MCF 10A (cell line): ENCODE results near the gene FOXP4. TPM values are rescaled to one million over a fixed set of nuclear protein-coding genes. Genes with fewer than 3 reads are reported as not detected.

Source experiments
- BruUV-seq: library from RNA; stranded (reverse); fragments of 400-500 nt; replicated peaks from 2 replicates; lab custom pipeline; 2021; lab: Mats Ljungman, UMichigan
- CTCF ChIA-PET: fragments of 300-600 bp; sonication (Branson Sonifier 250); formaldehyde crosslinking; extraction: SDS; loops from one replicate; lab custom pipeline; 2021; ENCODE audit warnings: antibody characterized with exemption, inconsistent platforms; lab: Yijun Ruan, JAX
- POLR2A ChIA-PET: fragments of 300-600, 350-650 bp; sonication (Branson Sonifier 250); formaldehyde crosslinking; extraction: SDS; loops from one replicate; lab custom pipeline; 2020; ENCODE audit warnings: antibody characterized with exemption, inconsistent platforms; lab: Yijun Ruan, JAX
- DNase-seq: peaks from one replicate; pipeline ENCODE4 v3.0.0-alpha.2; 2018; ENCODE audit not compliant: unreplicated experiment
- H3K27ac Mint-ChIP-seq: one replicate; pipeline ENCODE4 v1.8.0; 2022; ENCODE audit warnings: mild to moderate bottlenecking, low read depth, mixed read lengths; ENCODE audit not compliant: unreplicated experiment
- H3K27me3 Mint-ChIP-seq: one replicate; pipeline ENCODE4 v1.8.0; 2022; ENCODE audit warnings: mixed read lengths; ENCODE audit not compliant: insufficient read depth, unreplicated experiment
- H3K36me3 Mint-ChIP-seq: one replicate; pipeline ENCODE4 v1.8.0; 2022; ENCODE audit warnings: mild to moderate bottlenecking, moderate library complexity, mixed read lengths; ENCODE audit not compliant: insufficient read depth, unreplicated experiment
- H3K4me1 Mint-ChIP-seq: one replicate; pipeline ENCODE4 v1.8.0; 2022; ENCODE audit warnings: mixed read lengths; ENCODE audit not compliant: insufficient read depth, unreplicated experiment
- H3K4me3 Mint-ChIP-seq: one replicate; pipeline ENCODE4 v1.8.0; 2022; ENCODE audit warnings: mild to moderate bottlenecking, moderate library complexity, mixed read lengths; ENCODE audit not compliant: unreplicated experiment
- H3K9me3 Mint-ChIP-seq: one replicate; pipeline ENCODE4 v1.8.0; 2022; ENCODE audit warnings: mixed read lengths; ENCODE audit not compliant: unreplicated experiment
- intact Hi-C: fragments of 100-400 bp; cut with micrococcal nuclease; formaldehyde crosslinking; loops from 2 replicates; pipeline ENCODE4 v1.14.1; 2022
- total RNA-seq: library from RNA; stranded (reverse); gene quantifications from 2 replicates; pipeline ENCODE4 v1.2.3, GENCODE V29; 2022
- TF ChIP-seq, protein P1 (sequence below): fragments of 200-600 bp; IDR thresholded peaks from one replicate; pipeline ENCODE4 v1.8.0; 2022; ENCODE audit warnings: antibody characterized with exemption, mild to moderate bottlenecking; ENCODE audit not compliant: unreplicated experiment

The FOXP4 gene
- total RNA-seq, 1 experiment from 2014 or later, result 16.5 TPM

DNA sequence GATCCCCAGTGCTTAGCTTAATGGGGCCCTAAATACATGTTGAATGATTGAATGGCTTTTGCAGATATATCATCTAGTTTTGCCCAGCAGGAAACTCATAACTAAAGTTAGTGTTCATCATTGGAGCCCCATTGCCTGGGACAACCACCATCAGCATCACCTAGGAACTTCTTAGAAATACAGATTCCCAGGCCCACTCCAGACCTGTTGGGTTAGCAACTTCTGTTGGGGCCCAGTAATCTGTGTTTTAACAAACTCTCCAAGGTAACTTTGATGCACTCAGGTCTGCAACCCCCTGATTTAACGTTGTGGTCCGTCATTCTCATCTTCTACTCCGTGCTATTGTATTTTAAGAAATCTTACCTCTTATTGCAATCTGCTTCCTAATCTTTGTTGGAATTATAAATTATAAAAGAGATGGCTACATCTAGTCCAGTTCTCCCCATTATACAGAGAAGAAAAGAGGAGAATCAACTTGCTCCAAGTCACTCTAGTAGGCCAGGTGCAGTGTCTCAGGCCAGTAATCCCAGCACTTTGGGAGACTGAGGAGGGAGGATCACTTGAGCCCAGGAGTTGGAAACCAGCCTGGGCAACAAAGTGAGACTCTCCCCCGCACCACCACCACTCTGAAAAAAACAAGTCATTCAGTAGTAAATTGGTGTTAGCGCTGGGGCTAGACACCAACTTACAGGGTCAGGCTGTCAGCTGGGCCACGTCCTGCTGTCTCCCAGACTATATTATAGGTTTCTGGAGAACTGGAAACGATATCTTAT, 13.7 kb downstream of the FOXP4 start:
- no peak for DNase-seq
- BruUV-seq, result no TSS peak
- H3K4me1 Mint-ChIP-seq, result no peaks in the 10 kb centered on the region
- H3K36me3 Mint-ChIP-seq, result peaks cover 3% of the 10 kb centered on the region
- CTCF ChIA-PET, result no interaction called here
- H3K27ac Mint-ChIP-seq, result no peak overlapping the region
- H3K9me3 Mint-ChIP-seq, result no peaks in the 10 kb centered on the region
- H3K27me3 Mint-ChIP-seq, result no peaks in the 10 kb centered on the region
- intact Hi-C loops, result no loop called here
- POLR2A ChIA-PET, result no interaction called here
- TF ChIP-seq, protein P1, sequence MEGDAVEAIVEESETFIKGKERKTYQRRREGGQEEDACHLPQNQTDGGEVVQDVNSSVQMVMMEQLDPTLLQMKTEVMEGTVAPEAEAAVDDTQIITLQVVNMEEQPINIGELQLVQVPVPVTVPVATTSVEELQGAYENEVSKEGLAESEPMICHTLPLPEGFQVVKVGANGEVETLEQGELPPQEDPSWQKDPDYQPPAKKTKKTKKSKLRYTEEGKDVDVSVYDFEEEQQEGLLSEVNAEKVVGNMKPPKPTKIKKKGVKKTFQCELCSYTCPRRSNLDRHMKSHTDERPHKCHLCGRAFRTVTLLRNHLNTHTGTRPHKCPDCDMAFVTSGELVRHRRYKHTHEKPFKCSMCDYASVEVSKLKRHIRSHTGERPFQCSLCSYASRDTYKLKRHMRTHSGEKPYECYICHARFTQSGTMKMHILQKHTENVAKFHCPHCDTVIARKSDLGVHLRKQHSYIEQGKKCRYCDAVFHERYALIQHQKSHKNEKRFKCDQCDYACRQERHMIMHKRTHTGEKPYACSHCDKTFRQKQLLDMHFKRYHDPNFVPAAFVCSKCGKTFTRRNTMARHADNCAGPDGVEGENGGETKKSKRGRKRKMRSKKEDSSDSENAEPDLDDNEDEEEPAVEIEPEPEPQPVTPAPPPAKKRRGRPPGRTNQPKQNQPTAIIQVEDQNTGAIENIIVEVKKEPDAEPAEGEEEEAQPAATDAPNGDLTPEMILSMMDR, result no peak
- no peak overlapping the region for H3K4me3 Mint-ChIP-seq

DNA sequence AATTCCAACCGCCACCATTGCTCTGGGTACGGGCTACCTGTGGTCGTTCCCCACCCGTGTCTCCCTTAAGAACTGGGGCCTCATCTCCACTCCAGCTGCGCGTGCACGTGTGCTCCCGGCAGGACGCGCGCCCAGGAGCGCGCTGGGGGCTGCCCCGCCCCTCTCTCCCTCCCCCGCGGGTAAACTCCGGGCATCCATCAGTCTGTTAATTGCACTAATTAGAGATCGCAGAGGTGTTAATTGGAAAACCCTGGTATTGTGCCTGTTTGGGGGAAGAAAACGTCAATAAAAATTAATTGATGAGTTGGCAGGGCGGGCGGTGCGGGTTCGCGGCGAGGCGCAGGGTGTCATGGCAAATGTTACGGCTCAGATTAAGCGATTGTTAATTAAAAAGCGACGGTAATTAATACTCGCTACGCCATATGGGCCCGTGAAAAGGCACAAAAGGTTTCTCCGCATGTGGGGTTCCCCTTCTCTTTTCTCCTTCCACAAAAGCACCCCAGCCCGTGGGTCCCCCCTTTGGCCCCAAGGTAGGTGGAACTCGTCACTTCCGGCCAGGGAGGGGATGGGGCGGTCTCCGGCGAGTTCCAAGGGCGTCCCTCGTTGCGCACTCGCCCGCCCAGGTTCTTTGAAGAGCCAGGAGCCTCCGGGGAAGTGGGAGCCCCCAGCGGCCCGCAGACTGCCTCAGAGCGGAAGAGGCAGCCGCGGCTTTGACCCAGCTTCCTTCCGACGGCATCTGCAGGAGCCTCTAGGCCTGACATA, 14.4 kb downstream of the FOXP4 start:
- no peaks in the 10 kb centered on the region for H3K9me3 Mint-ChIP-seq
- H3K4me3 Mint-ChIP-seq, result no peak overlapping the region
- CTCF ChIA-PET, result no interaction called here
- BruUV-seq, result no TSS peak
- intact Hi-C loops, result no loop called here
- TF ChIP-seq, protein P1, result no peak
- no peaks in the 10 kb centered on the region for H3K36me3 Mint-ChIP-seq
- no peak for DNase-seq
- H3K27ac Mint-ChIP-seq, result no peak overlapping the region
- POLR2A ChIA-PET, result no interaction called here
- no peaks in the 10 kb centered on the region for H3K27me3 Mint-ChIP-seq
- H3K4me1 Mint-ChIP-seq, result no peaks in the 10 kb centered on the region

DNA sequence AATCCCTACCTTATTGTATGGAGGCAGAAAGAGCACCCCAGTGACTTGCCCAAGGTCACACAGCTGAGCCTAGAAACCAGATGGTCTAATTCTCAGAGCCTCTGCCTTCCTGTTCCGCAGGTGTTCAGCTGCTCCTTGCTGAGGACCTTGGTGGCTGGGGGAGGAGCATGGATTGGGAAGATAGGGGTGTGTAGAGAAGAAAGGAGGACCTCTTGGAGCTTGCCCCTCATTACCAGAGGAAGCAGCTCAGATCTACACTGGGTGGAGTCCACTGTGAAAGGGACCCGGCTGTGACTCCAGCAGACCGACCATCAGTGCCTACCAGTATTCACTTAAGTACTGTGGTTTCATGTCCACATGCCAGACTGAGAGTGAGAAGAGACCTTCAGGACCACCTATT, 15.2 kb downstream of the FOXP4 start:
- no peaks in the 10 kb centered on the region for H3K27me3 Mint-ChIP-seq
- BruUV-seq, result no TSS peak
- intact Hi-C loops, result no loop called here
- POLR2A ChIA-PET, result no interaction called here
- DNase-seq, result no peak
- no peaks in the 10 kb centered on the region for H3K4me1 Mint-ChIP-seq
- H3K4me3 Mint-ChIP-seq, result no peak overlapping the region
- no peaks in the 10 kb centered on the region for H3K36me3 Mint-ChIP-seq
- TF ChIP-seq, protein P1, result no peak
- no peak overlapping the region for H3K27ac Mint-ChIP-seq
- no peaks in the 10 kb centered on the region for H3K9me3 Mint-ChIP-seq
- CTCF ChIA-PET, result no interaction called here
